Measurements from ENCODE around the gene PTPRS.
A peak's percentile ranks its signal among the peaks of the same experiment; 100 is the strongest.

PTPRS gene

DNA sequence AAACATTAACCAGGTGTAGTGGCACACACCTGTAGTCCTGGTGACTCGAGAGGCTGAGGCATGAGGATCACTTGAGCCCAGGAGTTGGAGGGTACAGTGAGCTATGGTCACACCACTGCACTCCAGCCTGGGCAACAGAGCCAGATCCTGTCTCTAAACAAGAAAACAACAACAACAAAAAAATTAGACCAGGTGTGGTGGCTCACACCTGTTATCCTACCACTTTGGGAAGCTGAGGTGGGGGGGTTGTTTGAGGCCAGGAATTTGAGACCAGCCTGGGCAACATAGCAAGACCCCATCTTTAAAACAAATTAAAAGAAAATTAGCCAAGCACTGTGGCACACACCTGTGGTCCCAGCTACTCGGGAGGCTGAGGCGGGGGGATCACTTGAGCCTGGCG, 20.8 kb upstream of the PTPRS start:
- no peak for DNase-seq (ENCODE audit: low read depth)
- TF ChIP-seq, protein P1, sequence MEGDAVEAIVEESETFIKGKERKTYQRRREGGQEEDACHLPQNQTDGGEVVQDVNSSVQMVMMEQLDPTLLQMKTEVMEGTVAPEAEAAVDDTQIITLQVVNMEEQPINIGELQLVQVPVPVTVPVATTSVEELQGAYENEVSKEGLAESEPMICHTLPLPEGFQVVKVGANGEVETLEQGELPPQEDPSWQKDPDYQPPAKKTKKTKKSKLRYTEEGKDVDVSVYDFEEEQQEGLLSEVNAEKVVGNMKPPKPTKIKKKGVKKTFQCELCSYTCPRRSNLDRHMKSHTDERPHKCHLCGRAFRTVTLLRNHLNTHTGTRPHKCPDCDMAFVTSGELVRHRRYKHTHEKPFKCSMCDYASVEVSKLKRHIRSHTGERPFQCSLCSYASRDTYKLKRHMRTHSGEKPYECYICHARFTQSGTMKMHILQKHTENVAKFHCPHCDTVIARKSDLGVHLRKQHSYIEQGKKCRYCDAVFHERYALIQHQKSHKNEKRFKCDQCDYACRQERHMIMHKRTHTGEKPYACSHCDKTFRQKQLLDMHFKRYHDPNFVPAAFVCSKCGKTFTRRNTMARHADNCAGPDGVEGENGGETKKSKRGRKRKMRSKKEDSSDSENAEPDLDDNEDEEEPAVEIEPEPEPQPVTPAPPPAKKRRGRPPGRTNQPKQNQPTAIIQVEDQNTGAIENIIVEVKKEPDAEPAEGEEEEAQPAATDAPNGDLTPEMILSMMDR (IDR thresholded peaks at IDR 0.05; ENCODE audit: low read length, missing control alignments), result no peak
- H3K4me3 ChIP-seq (replicated peaks; ENCODE audit: low read depth, low read length), result no peak overlapping the region

DNA sequence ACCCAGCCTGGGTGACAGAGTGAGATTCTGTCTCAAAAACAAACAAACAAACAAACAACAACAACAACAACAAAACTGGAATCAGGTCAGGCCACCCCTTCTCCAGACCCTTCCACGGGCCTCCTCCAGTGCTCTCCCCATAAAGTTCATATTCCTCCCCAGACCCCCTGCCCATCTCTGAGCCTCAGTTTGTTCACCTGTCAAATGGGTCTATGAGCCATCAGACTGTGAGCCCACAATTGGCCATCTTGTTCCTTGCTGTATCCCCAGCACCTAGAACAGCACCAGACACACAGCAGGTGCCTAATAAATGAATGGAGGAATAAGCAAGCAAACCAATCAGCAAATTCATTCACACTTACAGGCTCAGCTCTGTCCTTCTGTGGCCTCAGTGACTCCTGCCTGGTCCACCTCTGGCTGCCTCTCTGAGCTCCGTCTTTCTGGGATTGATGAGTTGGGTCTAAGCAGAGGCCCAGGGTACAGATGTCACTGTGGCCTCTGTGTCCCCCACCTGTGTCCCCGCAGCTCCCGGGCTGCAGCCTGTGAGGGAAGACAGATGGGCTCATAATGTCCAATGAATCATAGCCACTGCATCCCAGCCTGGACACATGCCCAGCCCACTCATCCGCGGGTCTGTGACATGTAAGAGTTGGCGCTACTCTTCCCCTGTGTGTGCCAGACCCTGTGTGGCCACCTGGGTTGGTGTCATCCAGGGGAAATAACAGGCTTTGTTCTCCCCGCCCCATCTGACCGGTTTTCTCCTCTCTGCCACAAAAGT, 19.6 kb upstream of the PTPRS start:
- peak; percentile 9 for DNase-seq (ENCODE audit: low read depth)
- no peak overlapping the region for H3K4me3 ChIP-seq (replicated peaks; ENCODE audit: low read depth, low read length)
- TF ChIP-seq, protein P1 (IDR thresholded peaks at IDR 0.05; ENCODE audit: low read length, missing control alignments), result no peak

DNA sequence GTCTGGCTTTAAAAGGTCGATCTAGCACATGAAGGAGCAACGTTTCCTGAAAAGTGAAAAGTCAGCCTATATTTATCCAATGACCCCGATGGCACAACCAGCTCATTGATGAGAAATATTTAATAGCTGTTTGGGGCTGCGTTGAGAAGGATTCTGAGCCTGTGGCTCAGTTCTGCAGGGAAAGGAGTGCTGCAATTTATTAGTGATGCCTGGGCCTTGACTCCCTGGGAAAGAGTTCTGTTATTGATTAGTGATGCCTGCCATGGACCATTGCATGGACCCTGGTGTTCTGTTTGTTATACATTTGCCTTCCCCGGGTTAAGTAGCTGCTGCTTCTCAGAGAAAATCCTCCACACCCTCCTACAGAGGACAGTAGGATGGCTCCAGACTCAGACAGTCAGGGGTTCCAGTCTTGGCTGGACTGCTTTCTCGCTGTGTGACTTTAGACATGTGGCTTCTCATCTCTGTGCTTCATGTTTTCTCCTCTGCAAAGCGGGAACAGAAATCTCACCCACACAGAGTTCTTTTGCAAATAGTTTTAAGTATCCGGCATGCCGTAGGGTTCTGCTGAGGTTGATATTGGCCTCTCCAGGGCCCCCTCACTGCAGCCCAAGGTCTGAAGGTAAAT, 17.7 kb upstream of the PTPRS start:
- no peak overlapping the region for H3K4me3 ChIP-seq (replicated peaks; ENCODE audit: low read depth, low read length)
- DNase-seq (ENCODE audit: low read depth), result peak; percentile 14
- TF ChIP-seq, protein P1 (IDR thresholded peaks at IDR 0.05; ENCODE audit: low read length, missing control alignments), result no peak

DNA sequence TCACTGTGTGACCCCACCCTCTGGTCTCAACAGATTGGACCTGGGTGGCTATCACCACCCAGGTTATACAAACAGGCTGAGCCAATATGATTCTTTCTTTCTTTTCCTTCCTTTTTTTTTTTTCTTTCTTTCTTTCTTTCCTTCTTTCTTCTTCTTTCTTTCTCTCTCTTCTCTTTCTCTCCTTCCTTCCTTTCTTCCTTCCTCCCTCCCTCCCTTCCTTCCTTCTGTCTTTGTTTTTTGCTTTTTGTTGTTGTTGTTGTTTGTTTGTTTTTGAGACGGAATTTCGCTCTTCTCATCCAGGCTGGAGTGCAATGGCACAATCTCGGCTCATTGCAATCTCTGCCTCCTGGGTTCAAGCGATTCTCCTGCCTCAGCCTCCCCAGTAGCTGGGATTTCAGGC, 17.0 kb upstream of the PTPRS start:
- TF ChIP-seq, protein P1 (IDR thresholded peaks at IDR 0.05; ENCODE audit: low read length, missing control alignments), result no peak
- H3K4me3 ChIP-seq (replicated peaks; ENCODE audit: low read depth, low read length), result no peak overlapping the region
- no peak for DNase-seq (ENCODE audit: low read depth)

DNA sequence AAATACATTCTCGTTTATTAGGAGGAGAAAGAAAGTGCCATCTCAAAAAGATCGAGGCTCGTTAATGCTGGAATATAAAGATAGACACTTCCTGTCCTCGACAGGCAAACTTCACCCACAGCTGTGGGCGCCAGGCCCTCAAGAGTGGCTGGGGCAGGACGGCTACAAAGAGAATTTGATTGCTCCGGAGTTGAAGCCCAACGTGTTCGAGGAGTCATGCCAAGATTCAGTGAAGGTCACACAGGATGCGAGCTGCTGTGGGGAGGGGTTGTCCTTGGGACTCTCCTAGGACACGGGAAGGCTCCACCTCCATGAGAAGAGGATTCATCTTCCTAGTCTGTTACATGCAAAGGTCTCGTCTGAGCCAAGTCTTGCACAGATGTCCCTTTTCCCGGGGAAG, 16.3 kb upstream of the PTPRS start:
- TF ChIP-seq, protein P1 (IDR thresholded peaks at IDR 0.05; ENCODE audit: low read length, missing control alignments), result no peak
- no peak for DNase-seq (ENCODE audit: low read depth)
- no peak overlapping the region for H3K4me3 ChIP-seq (replicated peaks; ENCODE audit: low read depth, low read length)

DNA sequence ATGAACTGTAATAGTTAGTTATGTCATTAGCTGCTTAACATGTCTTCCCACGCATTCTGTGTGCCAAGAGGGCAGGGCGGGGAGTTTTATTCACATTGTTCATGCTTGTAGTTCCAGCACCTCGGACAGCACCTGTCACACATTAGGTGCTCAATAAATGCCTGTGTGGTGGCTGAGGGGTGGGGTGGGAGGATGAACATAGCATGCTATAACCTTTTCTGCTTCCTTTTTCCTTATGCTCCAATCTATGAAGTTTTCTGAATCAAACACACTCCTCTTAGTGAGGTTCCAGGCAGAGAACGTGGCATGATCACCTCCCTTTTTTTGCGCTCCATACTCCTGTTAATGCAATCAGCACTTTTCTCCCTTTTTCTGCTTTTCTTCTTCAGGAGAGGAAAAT, 15.8 kb upstream of the PTPRS start:
- TF ChIP-seq, protein P1 (IDR thresholded peaks at IDR 0.05; ENCODE audit: low read length, missing control alignments), result no peak

More for the DNA sequence above, 15.8 kb upstream of the PTPRS start:
- no peak overlapping the region for H3K4me3 ChIP-seq (replicated peaks; ENCODE audit: low read depth, low read length)
- peak; percentile 11 for DNase-seq (ENCODE audit: low read depth)
